ENCODE measurements around the gene CCDC121.

Gene CCDC121

DNA sequence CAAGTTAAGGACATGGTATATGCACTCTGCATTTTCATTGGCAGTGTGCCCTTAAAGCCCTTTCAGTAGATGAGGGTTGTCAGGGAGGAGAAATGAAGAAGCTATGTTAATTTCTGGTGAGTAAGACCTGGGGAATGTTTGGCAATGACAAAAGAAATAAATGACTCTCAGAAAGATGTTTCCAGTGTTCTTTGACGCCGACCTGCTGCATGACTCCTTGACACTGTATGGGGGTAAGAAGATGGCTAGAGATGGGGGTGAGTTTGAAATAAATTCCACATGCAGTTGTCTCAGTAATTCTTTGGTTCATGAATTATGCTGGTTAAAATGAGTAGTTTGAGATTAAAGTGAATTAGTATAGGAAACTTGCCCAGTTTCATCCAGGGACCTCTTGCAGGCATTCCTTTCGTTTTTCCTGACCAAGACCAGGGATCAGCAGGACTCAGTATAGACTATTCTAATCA is 5.9 kb downstream of the CCDC121 start:
- Histone ChIP-seq H3K27ac (ENCODE audit: low read depth, low read length) (no peak overlapping the region), H3K9me3 (ENCODE audit: insufficient read depth, low read length) (no peaks in the 10 kb centered on the region), H3K9ac (ENCODE audit: low read length) (no peak overlapping the region), H4K20me1 (ENCODE audit: low read depth, low read length) (no peaks in the 10 kb centered on the region), H3K4me2 (ENCODE audit: low read depth, low read length, poor library complexity, severe bottlenecking) (no peak overlapping the region), H2AFZ (ENCODE audit: low read depth, low read length, severe bottlenecking) (no peak overlapping the region), H3K4me3 (ENCODE audit: insufficient read depth, low read length, poor library complexity, severe bottlenecking) (no peak overlapping the region), H3K79me2 (ENCODE audit: insufficient read depth, low read length) (no peaks in the 10 kb centered on the region), H3K27me3 (ENCODE audit: low read length) (no peaks in the 10 kb centered on the region), H3K36me3 (ENCODE audit: low read length) (peaks cover 15% of the 10 kb centered on the region), H3F3A (ENCODE audit: insufficient read depth) (peaks cover 2% of the 10 kb centered on the region; the same call in 1 of the 2 replicates), H3K9me2 (replicated peaks; ENCODE audit: insufficient read depth, low read length) (no peaks in the 10 kb centered on the region)
- no peak for TF ChIP-seq EZH2phosphoT487 (conservative IDR thresholded peaks at IDR 0.05; ENCODE audit: low read length)
- TF ChIP-seq, protein P1, sequence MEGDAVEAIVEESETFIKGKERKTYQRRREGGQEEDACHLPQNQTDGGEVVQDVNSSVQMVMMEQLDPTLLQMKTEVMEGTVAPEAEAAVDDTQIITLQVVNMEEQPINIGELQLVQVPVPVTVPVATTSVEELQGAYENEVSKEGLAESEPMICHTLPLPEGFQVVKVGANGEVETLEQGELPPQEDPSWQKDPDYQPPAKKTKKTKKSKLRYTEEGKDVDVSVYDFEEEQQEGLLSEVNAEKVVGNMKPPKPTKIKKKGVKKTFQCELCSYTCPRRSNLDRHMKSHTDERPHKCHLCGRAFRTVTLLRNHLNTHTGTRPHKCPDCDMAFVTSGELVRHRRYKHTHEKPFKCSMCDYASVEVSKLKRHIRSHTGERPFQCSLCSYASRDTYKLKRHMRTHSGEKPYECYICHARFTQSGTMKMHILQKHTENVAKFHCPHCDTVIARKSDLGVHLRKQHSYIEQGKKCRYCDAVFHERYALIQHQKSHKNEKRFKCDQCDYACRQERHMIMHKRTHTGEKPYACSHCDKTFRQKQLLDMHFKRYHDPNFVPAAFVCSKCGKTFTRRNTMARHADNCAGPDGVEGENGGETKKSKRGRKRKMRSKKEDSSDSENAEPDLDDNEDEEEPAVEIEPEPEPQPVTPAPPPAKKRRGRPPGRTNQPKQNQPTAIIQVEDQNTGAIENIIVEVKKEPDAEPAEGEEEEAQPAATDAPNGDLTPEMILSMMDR (IDR thresholded peaks at IDR 0.05; ENCODE audit: insufficient read depth, low read length, poor library complexity, severe bottlenecking): no peak

DNA sequence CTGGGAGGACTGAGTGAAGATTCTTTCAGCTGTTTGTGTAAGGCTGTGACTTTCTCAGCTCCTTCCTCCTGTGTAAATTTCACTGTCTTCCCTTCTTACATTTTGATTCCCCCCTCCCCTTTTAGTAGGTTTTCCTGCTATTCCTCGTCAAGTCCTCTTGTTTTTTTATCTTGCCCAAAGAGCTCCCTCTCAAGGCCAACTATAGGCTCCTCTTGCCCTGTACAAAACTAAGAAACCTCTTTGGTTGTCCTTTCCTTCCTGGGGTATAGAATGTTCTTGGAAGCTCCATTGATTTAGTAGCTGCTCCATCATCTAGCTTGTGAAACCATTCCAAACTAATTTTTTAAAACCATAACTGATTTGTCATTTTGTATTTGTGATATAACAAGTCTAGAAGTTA is 7.3 kb downstream of the CCDC121 start:
- Histone ChIP-seq H3K4me3 (ENCODE audit: insufficient read depth, low read length, poor library complexity, severe bottlenecking) (no peak overlapping the region), H3K4me2 (ENCODE audit: low read depth, low read length, poor library complexity, severe bottlenecking) (no peak overlapping the region), H3K9me2 (replicated peaks; ENCODE audit: insufficient read depth, low read length) (no peaks in the 10 kb centered on the region), H3K36me3 (ENCODE audit: low read length) (peaks cover 24% of the 10 kb centered on the region), H3K9me3 (ENCODE audit: insufficient read depth, low read length) (no peaks in the 10 kb centered on the region), H4K20me1 (ENCODE audit: low read depth, low read length) (no peaks in the 10 kb centered on the region), H3K79me2 (ENCODE audit: insufficient read depth, low read length) (no peaks in the 10 kb centered on the region; the same call in 1 of the 2 replicates), H3K27ac (ENCODE audit: low read depth, low read length) (no peak overlapping the region), H3K9ac (ENCODE audit: low read length) (no peak overlapping the region), H3K27me3 (ENCODE audit: low read length) (no peaks in the 10 kb centered on the region), H2AFZ (ENCODE audit: low read depth, low read length, severe bottlenecking) (no peak overlapping the region), H3F3A (ENCODE audit: insufficient read depth) (no peaks in the 10 kb centered on the region)
- TF ChIP-seq, protein P1 (IDR thresholded peaks at IDR 0.05; ENCODE audit: insufficient read depth, low read length, poor library complexity, severe bottlenecking): no peak
- TF ChIP-seq EZH2phosphoT487 (conservative IDR thresholded peaks at IDR 0.05; ENCODE audit: low read length): no peak

DNA sequence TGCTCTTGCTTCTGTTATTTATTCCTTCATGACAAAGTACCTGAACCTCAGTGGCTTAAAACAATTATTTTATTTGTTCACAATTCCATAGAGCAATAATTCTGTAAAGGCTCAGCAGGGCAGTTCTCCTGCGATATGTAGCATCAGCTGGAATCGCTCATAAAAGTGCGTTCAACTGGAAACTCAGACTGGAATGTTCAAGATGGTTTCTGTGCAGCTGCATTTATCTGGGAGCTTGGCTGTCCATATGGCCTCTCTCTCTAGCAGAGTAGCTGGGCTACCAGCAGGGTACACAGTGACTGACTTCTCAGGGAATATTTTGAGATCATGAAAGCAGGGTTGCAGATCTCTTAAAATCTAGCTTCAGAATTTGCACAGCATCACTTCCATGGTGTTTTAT is 13.5 kb downstream of the CCDC121 start:
- Histone ChIP-seq H3K27ac (ENCODE audit: low read depth, low read length) (no peak overlapping the region), H3F3A (ENCODE audit: insufficient read depth) (0 out of 2 replicates have a peak, but pooled peaks cover 4% of the 10 kb centered on the region), H3K9me3 (ENCODE audit: insufficient read depth, low read length) (no peaks in the 10 kb centered on the region), H3K79me2 (ENCODE audit: insufficient read depth, low read length) (no peaks in the 10 kb centered on the region; the same call in 1 of the 2 replicates), H2AFZ (ENCODE audit: low read depth, low read length, severe bottlenecking) (no peak overlapping the region), H3K27me3 (ENCODE audit: low read length) (no peaks in the 10 kb centered on the region), H3K4me3 (ENCODE audit: insufficient read depth, low read length, poor library complexity, severe bottlenecking) (no peak overlapping the region), H3K9ac (ENCODE audit: low read length) (no peak overlapping the region), H3K4me2 (ENCODE audit: low read depth, low read length, poor library complexity, severe bottlenecking) (no peak overlapping the region), H3K36me3 (ENCODE audit: low read length) (peaks cover 46% of the 10 kb centered on the region), H4K20me1 (ENCODE audit: low read depth, low read length) (no peaks in the 10 kb centered on the region), H3K9me2 (replicated peaks; ENCODE audit: insufficient read depth, low read length) (no peaks in the 10 kb centered on the region)
- TF ChIP-seq, protein P1 (IDR thresholded peaks at IDR 0.05; ENCODE audit: insufficient read depth, low read length, poor library complexity, severe bottlenecking): no peak
- TF ChIP-seq EZH2phosphoT487 (conservative IDR thresholded peaks at IDR 0.05; ENCODE audit: low read length): no peak

Measured in SU-DHL-6 (cell line).